ENCODE results near the gene MED27. TPM values are rescaled to one million over a fixed set of nuclear protein-coding genes. Genes with fewer than 3 reads are reported as not detected.

MED27 gene
- total and polyA plus RNA-seq, 2 of the 8 experiments (the other 6 are each of a cell fraction or from before 2014, with no cell fraction given), result 29.9 to 56.5 TPM

DNA sequence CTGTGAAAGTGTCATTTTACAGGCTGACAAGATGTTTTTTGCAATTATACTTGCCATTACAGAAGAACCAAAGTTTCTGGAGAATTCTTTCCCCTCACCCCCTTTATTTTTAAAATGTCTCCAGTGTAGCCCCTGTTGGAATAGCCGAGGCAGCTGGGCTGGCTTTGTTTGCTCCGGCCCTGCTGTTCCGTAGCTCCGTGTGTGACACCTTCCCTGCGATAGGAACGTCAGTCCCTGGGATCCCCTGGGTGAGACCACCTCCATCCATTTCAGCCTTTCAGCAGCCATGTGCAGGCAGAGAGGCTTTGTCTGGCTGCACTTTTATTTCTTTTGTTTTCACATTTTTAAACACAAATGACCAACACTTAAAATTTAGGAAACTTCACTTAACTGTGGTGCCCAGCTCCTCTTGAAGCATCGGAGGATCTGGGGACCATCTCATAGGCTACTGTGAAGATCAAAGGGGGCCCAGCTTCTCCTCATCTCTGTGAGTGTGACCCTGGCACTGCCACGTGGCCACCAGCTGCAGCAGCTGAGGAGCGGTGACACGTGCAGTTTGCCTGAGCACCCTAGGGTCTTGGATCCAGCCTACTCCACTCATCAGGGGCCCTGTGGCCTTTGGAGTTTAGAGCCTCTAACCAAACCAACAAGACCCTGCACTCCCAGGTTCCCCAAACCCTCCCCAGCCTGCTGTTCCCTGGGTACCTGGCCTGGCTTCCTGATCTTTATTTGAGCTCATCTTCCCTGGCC is 214.0 kb downstream of the MED27 start:
- H3K4ac ChIP-seq (replicated peaks; ENCODE audit: insufficient read length, low read depth, low read length), result no peak overlapping the region
- 87% methylated on average over 10 of the region's 10 CpGs; no CpG with 5 or more reads in 1 of the 2 experiments for WGBS, 2 experiments (ENCODE audit: extremely low coverage in 1 of 2, insufficient coverage in 1 of 2, insufficient read length in 1 of 2, insufficient replicate concordance in 2 of 2, low coverage in 1 of 2, low lambda C conversion rate in 2 of 2, missing lambda C conversion rate in 1 of 2)

More for the DNA sequence above, 214.0 kb downstream of the MED27 start:
- Histone ChIP-seq H3K23ac (ENCODE audit: insufficient read length) (no peak overlapping the region), H3K9me3 (ENCODE audit: insufficient read depth in 2 of 2, low read depth in 1 of 2, low read length in 1 of 2) (no peaks in the 10 kb centered on the region), H3K4me1 (replicated peaks in 1 of 4; ENCODE audit: control insufficient read depth in 3 of 4, insufficient read depth in 4 of 4, low read length in 3 of 4) (peaks cover 6 to 12% (median 10%) of the 10 kb centered on the region in 4 experiments; a peak in 6 of 7 replicates), H2BK5ac (ENCODE audit: low read depth, low read length) (no peak overlapping the region), H3K56ac (replicated peaks; ENCODE audit: insufficient read length, low read depth, low read length) (no peak overlapping the region), H2BK120ac (replicated peaks; ENCODE audit: low read depth, low read length) (no peak overlapping the region), H3K4me3 (ENCODE audit: extremely low read depth in 1 of 4, insufficient read depth in 2 of 4, low read depth in 3 of 4, low read length in 4 of 4) (no peak overlapping the region), H3K79me2 (ENCODE audit: control insufficient read depth in 1 of 2, insufficient read depth in 2 of 2, low read length in 2 of 2) (no peaks in the 10 kb centered on the region), H2BK15ac (ENCODE audit: low read length) (no peak overlapping the region), H3K27me3 (replicated peaks in 1 of 4; ENCODE audit: control insufficient read depth in 3 of 4, extremely low read depth in 1 of 4, insufficient read depth in 3 of 4, low read length in 3 of 4) (no peaks in the 10 kb centered on the region; a peak in 1 of 7 replicates), H2BK20ac (ENCODE audit: low read length) (no peak overlapping the region), H3K9ac (replicated peaks in 1 of 4; ENCODE audit: extremely low read depth in 1 of 4, low read depth in 3 of 4, low read length in 3 of 4) (no peak overlapping the region), H4K5ac (ENCODE audit: insufficient read length, low read depth, low read length) (no peak overlapping the region), H4K91ac (replicated peaks; ENCODE audit: insufficient read length, low read length) (no peak overlapping the region), H4K8ac (ENCODE audit: extremely low read depth, insufficient read depth, low read length) (no peak overlapping the region), H3K18ac (ENCODE audit: extremely low read depth, low read length) (no peak overlapping the region), H3K23me2 (ENCODE audit: low read depth, low read length) (no peaks in the 10 kb centered on the region), H4K20me1 (replicated peaks in 1 of 2; ENCODE audit: control insufficient read depth in 1 of 2, insufficient read depth in 2 of 2, low read length in 2 of 2) (no peaks in the 10 kb centered on the region), H2AK5ac (ENCODE audit: low read depth, low read length) (no peak overlapping the region), H3K4me2 (ENCODE audit: insufficient read depth in 1 of 2, low read depth in 2 of 2, low read length in 2 of 2) (no peak overlapping the region), H3K79me1 (ENCODE audit: low read depth, low read length) (no peaks in the 10 kb centered on the region; the same call in 1 of the 2 replicates), H3K14ac (ENCODE audit: insufficient read length) (no peak overlapping the region), H3K36me3 (ENCODE audit: control insufficient read depth in 2 of 4, insufficient read depth in 4 of 4, low read length in 3 of 4) (peaks cover 0 to 3% (median 0%) of the 10 kb centered on the region in 4 experiments; a peak in 1 of 8 replicates), H3K27ac (ENCODE audit: low read depth, low read length) (no peak overlapping the region), H2AFZ (ENCODE audit: low read length) (no peak overlapping the region), H2BK12ac (ENCODE audit: low read depth, low read length) (no peak overlapping the region)
- no peak for FAIRE-seq
- TF ChIP-seq TBP (IDR thresholded peaks at IDR 0.05; ENCODE audit: low read depth, low read length) (no peak), CHD2 (IDR thresholded peaks at IDR 0.05; ENCODE audit: low read length) (no peak), KDM5A (IDR thresholded peaks at IDR 0.05; ENCODE audit: low read length) (no peak), SRF (IDR thresholded peaks at IDR 0.05; ENCODE audit: low read depth, low read length) (no peak), EGR1 (IDR thresholded peaks at IDR 0.05; ENCODE audit: borderline replicate concordance, low read depth, low read length) (no peak), BCL11A (IDR thresholded peaks at IDR 0.05; ENCODE audit: low read depth in 2 of 2, low read length in 2 of 2) (no peak), CTBP2 (IDR thresholded peaks at IDR 0.05; ENCODE audit: borderline replicate concordance, insufficient read depth, insufficient read length, low read length) (no peak), HDAC2 (IDR thresholded peaks at IDR 0.05; ENCODE audit: borderline replicate concordance in 1 of 2, low read depth in 2 of 2, low read length in 2 of 2) (no peak), SP1 (IDR thresholded peaks at IDR 0.05; ENCODE audit: low read depth, low read length) (no peak)
- TF ChIP-seq, protein P1, sequence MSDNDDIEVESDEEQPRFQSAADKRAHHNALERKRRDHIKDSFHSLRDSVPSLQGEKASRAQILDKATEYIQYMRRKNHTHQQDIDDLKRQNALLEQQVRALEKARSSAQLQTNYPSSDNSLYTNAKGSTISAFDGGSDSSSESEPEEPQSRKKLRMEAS (IDR thresholded peaks at IDR 0.05), result no peak
- TF ChIP-seq, protein P2, sequence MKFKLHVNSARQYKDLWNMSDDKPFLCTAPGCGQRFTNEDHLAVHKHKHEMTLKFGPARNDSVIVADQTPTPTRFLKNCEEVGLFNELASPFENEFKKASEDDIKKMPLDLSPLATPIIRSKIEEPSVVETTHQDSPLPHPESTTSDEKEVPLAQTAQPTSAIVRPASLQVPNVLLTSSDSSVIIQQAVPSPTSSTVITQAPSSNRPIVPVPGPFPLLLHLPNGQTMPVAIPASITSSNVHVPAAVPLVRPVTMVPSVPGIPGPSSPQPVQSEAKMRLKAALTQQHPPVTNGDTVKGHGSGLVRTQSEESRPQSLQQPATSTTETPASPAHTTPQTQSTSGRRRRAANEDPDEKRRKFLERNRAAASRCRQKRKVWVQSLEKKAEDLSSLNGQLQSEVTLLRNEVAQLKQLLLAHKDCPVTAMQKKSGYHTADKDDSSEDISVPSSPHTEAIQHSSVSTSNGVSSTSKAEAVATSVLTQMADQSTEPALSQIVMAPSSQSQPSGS (IDR thresholded peaks at IDR 0.05; ENCODE audit: low read length), result no peak
- DNase-seq (ENCODE audit: low read depth in 1 of 2, low spot score in 2 of 2), result no peak
- POLR2A ChIA-PET (ENCODE audit: partially characterized antibody), result no interaction called here
- CTCF ChIA-PET (ENCODE audit: partially characterized antibody), result interaction anchor here (0.6 to 1.4 kb wide), 9 partner anchors 11 to 394 kb away, joined by 3 to 4 read pairs (median 3); no protein-coding TSS in a partner anchor
